Measurements from ENCODE around the gene HSD17B3. TPM values are rescaled to one million over a fixed set of nuclear protein-coding genes. Genes with fewer than 3 reads are reported as not detected.

The HSD17B3 gene
- total RNA-seq, 2 donors from 2014 or later = 0.55 to 126 TPM

DNA sequence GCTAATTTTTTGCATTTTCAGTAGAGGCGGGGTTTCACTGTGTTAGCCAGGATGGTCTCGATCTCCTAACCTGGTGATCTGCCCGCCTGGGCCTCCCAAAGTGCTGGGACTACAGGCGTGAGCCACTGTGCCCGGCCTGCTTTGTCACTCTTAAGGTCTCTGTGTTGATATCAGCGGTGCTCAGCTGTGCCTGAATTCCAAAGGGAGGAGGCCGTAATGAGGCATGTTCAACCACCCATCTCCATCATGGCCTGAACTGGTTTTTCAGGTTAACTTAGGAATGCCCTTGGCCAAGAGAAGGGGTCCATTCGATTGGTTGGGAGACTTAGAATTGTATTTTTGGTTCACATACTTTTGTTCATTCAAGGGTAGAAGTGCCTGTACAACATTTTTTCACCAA, 22.0 kb downstream of the HSD17B3 start:
- Histone ChIP-seq H3K9me3 (no peaks in the 10 kb centered on the region), H3K27ac (no peak overlapping the region), H3K4me3 (no peak overlapping the region), H3K4me1 (replicated peaks) (no peaks in the 10 kb centered on the region), H3K36me3 (no peaks in the 10 kb centered on the region), H3K27me3 (replicated peaks; ENCODE audit: insufficient read depth) (no peaks in the 10 kb centered on the region)
- intact Hi-C loops (cut with DNase I) = no loop called here
- 77% methylated on average over 8 of the region's 8 CpGs for WGBS
- no peak for TF ChIP-seq POLR2A (IDR thresholded peaks at IDR 0.05)
- TF ChIP-seq, protein P1, sequence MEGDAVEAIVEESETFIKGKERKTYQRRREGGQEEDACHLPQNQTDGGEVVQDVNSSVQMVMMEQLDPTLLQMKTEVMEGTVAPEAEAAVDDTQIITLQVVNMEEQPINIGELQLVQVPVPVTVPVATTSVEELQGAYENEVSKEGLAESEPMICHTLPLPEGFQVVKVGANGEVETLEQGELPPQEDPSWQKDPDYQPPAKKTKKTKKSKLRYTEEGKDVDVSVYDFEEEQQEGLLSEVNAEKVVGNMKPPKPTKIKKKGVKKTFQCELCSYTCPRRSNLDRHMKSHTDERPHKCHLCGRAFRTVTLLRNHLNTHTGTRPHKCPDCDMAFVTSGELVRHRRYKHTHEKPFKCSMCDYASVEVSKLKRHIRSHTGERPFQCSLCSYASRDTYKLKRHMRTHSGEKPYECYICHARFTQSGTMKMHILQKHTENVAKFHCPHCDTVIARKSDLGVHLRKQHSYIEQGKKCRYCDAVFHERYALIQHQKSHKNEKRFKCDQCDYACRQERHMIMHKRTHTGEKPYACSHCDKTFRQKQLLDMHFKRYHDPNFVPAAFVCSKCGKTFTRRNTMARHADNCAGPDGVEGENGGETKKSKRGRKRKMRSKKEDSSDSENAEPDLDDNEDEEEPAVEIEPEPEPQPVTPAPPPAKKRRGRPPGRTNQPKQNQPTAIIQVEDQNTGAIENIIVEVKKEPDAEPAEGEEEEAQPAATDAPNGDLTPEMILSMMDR (IDR thresholded peaks at IDR 0.05) = no peak
- DNase-seq (ENCODE audit: low spot score) = no peak

DNA sequence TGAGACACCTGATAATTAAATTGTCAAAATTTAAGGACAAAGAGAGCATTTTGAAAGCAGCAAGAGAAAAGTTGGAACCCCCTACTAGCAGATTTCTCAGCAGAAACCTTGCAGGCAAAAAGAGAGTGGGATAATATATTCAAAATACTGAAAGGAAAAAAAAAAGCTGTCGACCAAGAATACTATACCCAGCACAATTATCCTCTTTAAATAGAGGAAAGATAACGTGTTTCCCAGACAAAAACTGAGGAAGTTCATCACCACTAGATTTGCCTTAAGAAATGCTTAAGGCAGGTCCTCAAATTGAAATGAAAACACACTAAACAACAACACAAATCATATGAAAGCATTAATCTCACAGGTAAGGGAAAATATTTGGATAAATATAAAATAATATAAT, 27.0 kb downstream of the HSD17B3 start:
- Histone ChIP-seq H3K27ac (no peak overlapping the region), H3K27me3 (replicated peaks; ENCODE audit: insufficient read depth) (no peaks in the 10 kb centered on the region), H3K9me3 (no peaks in the 10 kb centered on the region), H3K4me1 (replicated peaks) (no peaks in the 10 kb centered on the region), H3K4me3 (no peak overlapping the region), H3K36me3 (no peaks in the 10 kb centered on the region)
- intact Hi-C loops (cut with DNase I) = no loop called here
- TF ChIP-seq POLR2AphosphoS5 (IDR thresholded peaks at IDR 0.05) = no peak
- TF ChIP-seq, protein P1 (IDR thresholded peaks at IDR 0.05) = no peak
- DNase-seq (ENCODE audit: low spot score) = no peak
- 84% methylated on average over 2 of the region's 2 CpGs for WGBS

DNA sequence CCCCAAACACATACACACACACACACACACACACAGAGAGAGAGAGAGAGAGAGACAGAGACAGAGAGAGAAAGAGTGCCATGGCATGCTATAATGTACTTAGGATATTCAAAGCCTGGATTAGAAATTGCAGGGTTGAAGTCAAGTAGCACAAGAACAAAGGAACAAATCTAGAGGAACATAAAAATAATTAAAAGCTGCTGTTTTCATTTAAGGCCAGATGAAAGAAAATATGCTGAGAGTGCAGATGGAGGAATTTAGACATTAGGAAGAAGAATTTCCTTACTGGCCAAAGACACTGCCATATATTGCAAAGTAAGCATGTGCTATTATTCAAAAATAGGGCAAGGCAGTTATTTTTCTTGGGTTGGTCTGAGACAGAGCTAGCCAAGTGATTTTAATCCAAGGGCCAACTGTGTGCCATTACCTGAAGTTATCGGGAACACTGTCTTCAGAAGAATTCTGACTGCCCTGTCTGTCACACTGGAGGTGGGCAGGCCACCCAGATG, 31.7 kb downstream of the HSD17B3 start:
- WGBS = 79% methylated on average over 1 of the region's 1 CpG
- no peak overlapping the region for H3K27ac ChIP-seq
- H3K4me3 ChIP-seq = no peak overlapping the region
- TF ChIP-seq POLR2AphosphoS5 (IDR thresholded peaks at IDR 0.05) (no peak), POLR2A (IDR thresholded peaks at IDR 0.05) (no peak)
- TF ChIP-seq, protein P1 (IDR thresholded peaks at IDR 0.05) = no peak
- no peaks in the 10 kb centered on the region for H3K36me3 ChIP-seq
- no peaks in the 10 kb centered on the region for H3K4me1 ChIP-seq (replicated peaks)
- intact Hi-C loops (cut with DNase I) = no loop called here
- no peaks in the 10 kb centered on the region for H3K27me3 ChIP-seq (replicated peaks; ENCODE audit: insufficient read depth)
- H3K9me3 ChIP-seq = no peaks in the 10 kb centered on the region
- no peak for DNase-seq (ENCODE audit: low spot score)

DNA sequence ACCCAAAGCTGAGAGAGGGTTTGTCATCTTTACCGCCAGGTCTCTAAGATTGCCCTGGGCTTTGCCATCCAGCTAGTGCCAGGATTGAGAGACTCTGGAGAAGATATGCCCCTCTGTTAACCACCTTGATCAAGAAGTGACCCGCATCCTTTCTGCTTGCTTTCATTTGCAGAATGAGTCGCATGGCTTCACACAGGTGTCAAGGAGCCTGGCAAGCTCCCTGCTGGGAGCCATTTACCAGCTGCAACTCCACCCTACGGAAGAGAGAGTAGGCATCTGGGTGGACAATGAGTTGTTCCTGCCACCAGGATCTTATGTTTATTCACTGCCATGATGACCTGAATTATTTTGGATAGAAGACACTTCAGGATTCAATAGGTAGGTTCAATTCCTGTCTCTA, 43.0 kb downstream of the HSD17B3 start:
- no peak overlapping the region for H3K4me3 ChIP-seq
- intact Hi-C loops (cut with DNase I) = no loop called here
- TF ChIP-seq, protein P1 (IDR thresholded peaks at IDR 0.05) = no peak
- no peak for TF ChIP-seq POLR2A (IDR thresholded peaks at IDR 0.05)
- no peak for TF ChIP-seq POLR2AphosphoS5 (IDR thresholded peaks at IDR 0.05)
- DNase-seq (ENCODE audit: low spot score) = no peak
- 90% methylated on average over 4 of the region's 4 CpGs for WGBS
- H3K4me1 ChIP-seq (replicated peaks) = no peaks in the 10 kb centered on the region
- H3K27ac ChIP-seq = no peak overlapping the region
- no peaks in the 10 kb centered on the region for H3K36me3 ChIP-seq
- H3K9me3 ChIP-seq = no peaks in the 10 kb centered on the region
- H3K27me3 ChIP-seq (replicated peaks; ENCODE audit: insufficient read depth) = no peaks in the 10 kb centered on the region

DNA sequence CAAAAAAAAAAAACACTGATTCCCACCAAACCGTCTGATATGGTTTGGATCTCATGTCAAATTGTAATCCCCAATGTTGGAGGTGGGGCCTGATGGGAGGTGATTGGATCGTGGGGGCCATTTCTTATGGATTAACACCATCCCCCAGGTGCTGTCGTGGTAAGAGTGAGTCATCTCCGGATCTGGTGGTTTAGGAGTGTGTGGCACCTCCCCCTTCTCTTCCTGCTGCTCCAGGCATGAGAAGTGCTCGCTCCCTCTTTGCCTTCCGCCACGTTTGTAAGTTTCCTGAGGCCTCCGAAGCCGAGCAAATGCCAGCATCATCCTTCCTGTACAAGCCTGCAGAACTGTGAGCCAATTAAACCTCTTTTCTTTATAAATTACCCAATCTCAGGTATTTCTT, 45.2 kb downstream of the HSD17B3 start:
- TF ChIP-seq, protein P1 (IDR thresholded peaks at IDR 0.05) = no peak
- TF ChIP-seq POLR2A (IDR thresholded peaks at IDR 0.05) (no peak), POLR2AphosphoS5 (IDR thresholded peaks at IDR 0.05) (no peak)
- Histone ChIP-seq H3K9me3 (no peaks in the 10 kb centered on the region), H3K4me1 (replicated peaks) (no peaks in the 10 kb centered on the region), H3K4me3 (no peak overlapping the region), H3K27me3 (replicated peaks; ENCODE audit: insufficient read depth) (no peaks in the 10 kb centered on the region), H3K27ac (no peak overlapping the region), H3K36me3 (no peaks in the 10 kb centered on the region)
- WGBS = 61% methylated on average over 9 of the region's 9 CpGs
- intact Hi-C loops (cut with DNase I) = no loop called here
- DNase-seq (ENCODE audit: low spot score) = no peak
